HepG2 (cell line): Measurements from ENCODE around the gene IGLL1. TPM values are rescaled to one million over a fixed set of nuclear protein-coding genes. Genes with fewer than 3 reads are reported as not detected.

Experiments used
- DMAP1 ChIP-seq: IDR thresholded peaks from 2 replicates; pipeline ENCODE4 v1.6.1; 2016
- FOXA3 ChIP-seq: IDR thresholded peaks from 2 replicates; pipeline ENCODE4 v1.6.1; 2016; ENCODE audit warnings: missing genetic modification reagents, missing compliant biosample characterization
- NAIF1 ChIP-seq: sonication (generic); formaldehyde crosslinking; IDR thresholded peaks from 2 replicates; pipeline ENCODE4 v1.5.0; 2020; ENCODE audit warnings: mild to moderate bottlenecking, missing genetic modification reagents, borderline replicate concordance
- REL ChIP-seq: sonication (generic); formaldehyde crosslinking; conservative IDR thresholded peaks from 2 replicates; pipeline ENCODE4 v1.8.0; 2022; ENCODE audit warnings: mild to moderate bottlenecking, missing genetic modification reagents, moderate library complexity
- RXRA ChIP-seq: sonication (generic); formaldehyde crosslinking; IDR thresholded peaks from 2 replicates; pipeline ENCODE4 v1.5.1; 2020; ENCODE audit warnings: missing genetic modification reagents
- TCF12 ChIP-seq, 2 experiments: fragments of 450-650 bp in 1 of 2; sonication (generic) in 1 of 2; formaldehyde crosslinking in 1 of 2; IDR thresholded peaks; 2 replicates each; pipeline versions ENCODE4 v1.6.1 to v1.8.0; 2017 to 2022; ENCODE audit warnings: antibody characterized with exemption in 1 of 2, mild to moderate bottlenecking in 1 of 2, missing genetic modification reagents in 1 of 2, moderate library complexity in 1 of 2
- U2AF1 ChIP-seq: fragments of 200-400 bp; formaldehyde crosslinking; optimal IDR thresholded peaks from 2 replicates; pipeline ENCODE3; 2017; ENCODE audit warnings: mild to moderate bottlenecking, low read depth, low read length
- ZBTB1 ChIP-seq: sonication (generic); formaldehyde crosslinking; IDR thresholded peaks from 2 replicates; pipeline ENCODE4 v1.4.0; 2020; ENCODE audit warnings: missing genetic modification reagents, borderline replicate concordance
- ZNF775 ChIP-seq: sonication (generic); formaldehyde crosslinking; IDR thresholded peaks from 2 replicates; pipeline ENCODE4 v1.4.0; 2020; ENCODE audit warnings: missing genetic modification reagents, mild to moderate bottlenecking, moderate library complexity, borderline replicate concordance
- polyA plus RNA-seq, 8 experiments: library from polyadenylated mRNA; depleted of rRNA in 3 of 8; stranded (reverse) in 7 of 8; unstranded in 1 of 8; fragments of >200 nt; fragmentation: Illumina TruSeq in 4 of 8; extraction: Trizol in 4 of 8; gene quantifications; 2 replicates each; pipeline versions ENCODE4 v1.2.1 to v1.2.3, GENCODE V29; 2011 to 2016; ENCODE audit warnings: low read depth in 4 of 8, missing spikeins in 1 of 8, mixed read lengths in 1 of 8; ENCODE audit not compliant: insufficient read depth in 1 of 8
- total RNA-seq, 5 experiments: library from RNA; depleted of rRNA; stranded (reverse); fragments of >200 nt; fragmentation: Illumina TruSeq; extraction: Trizol; gene quantifications; 2 replicates each; pipeline ENCODE4 v1.2.3, GENCODE V29; 2016; ENCODE audit warnings: low read depth in 1 of 5
- TF ChIP-seq, protein P1 (sequence below): sonication (generic); formaldehyde crosslinking; IDR thresholded peaks from 2 replicates; pipeline ENCODE4 v1.4.0; 2020; ENCODE audit warnings: mild to moderate bottlenecking, missing genetic modification reagents, borderline replicate concordance
- TF ChIP-seq, protein P2 (sequence below): sonication (generic); formaldehyde crosslinking; IDR thresholded peaks from 2 replicates; pipeline ENCODE4 v1.8.0; 2022; ENCODE audit warnings: mild to moderate bottlenecking, missing genetic modification reagents
- TF ChIP-seq, protein P3 (sequence below): sonication (generic); formaldehyde crosslinking; IDR thresholded peaks from 2 replicates; pipeline ENCODE4 v1.4.0; 2020; ENCODE audit warnings: missing genetic modification reagents
- TF ChIP-seq, protein P4 (sequence below): sonication (generic); formaldehyde crosslinking; IDR thresholded peaks from one replicate; pipeline ENCODE4 v1.5.1; 2020; ENCODE audit warnings: mild to moderate bottlenecking, missing genetic modification reagents; ENCODE audit errors: not compliant biosample characterization

The IGLL1 gene
- total and polyA plus RNA-seq, 2 of the 13 experiments (the other 11 are each of a cell fraction or from before 2014, with no cell fraction given) = not detected

DNA sequence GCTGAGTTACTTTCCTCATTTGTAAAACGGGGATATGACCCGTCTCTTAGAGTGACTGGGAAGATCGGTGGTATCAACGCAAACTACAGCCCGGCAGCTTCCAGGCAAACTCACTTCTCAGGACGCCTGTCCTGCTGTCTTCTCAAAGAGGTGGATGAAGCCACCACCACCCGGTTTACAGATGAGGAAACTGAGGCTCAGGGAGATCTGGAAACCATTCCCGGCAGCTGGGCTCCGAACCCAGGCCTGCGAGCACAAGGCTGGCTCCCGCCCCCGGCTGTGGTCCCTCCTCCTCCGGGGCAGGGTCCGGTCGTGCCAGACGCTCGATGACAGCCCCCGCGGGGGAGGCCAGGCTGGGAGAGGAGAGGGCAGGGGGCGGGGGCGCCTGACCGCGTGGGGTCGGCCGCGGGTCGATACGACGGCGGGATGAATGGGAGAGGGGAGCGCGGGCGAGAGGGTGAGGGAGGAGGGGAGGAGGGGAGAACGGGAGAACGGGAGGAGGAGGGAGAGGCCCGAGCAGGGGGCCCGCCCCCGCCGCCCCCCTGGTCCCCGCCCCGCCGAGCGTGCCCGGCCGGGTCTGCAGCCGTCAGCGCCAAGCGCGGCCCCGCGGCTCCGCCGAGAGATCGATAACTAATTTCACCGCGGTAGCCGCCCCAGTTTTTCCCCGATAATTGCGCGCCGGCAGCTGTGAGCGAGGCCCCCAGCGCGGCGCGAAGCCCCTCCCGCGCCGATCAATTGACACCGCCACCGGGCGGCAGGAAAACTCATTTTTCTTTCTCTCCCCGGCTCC lies 14.0 kb downstream of the IGLL1 start (continued):
- no peak for TF ChIP-seq TCF12 (IDR thresholded peaks at IDR 0.05)
- peak; percentile 68 for TF ChIP-seq TCF12 (CRISPR knock-in tag; IDR thresholded peaks at IDR 0.05)
- TF ChIP-seq, protein P1, sequence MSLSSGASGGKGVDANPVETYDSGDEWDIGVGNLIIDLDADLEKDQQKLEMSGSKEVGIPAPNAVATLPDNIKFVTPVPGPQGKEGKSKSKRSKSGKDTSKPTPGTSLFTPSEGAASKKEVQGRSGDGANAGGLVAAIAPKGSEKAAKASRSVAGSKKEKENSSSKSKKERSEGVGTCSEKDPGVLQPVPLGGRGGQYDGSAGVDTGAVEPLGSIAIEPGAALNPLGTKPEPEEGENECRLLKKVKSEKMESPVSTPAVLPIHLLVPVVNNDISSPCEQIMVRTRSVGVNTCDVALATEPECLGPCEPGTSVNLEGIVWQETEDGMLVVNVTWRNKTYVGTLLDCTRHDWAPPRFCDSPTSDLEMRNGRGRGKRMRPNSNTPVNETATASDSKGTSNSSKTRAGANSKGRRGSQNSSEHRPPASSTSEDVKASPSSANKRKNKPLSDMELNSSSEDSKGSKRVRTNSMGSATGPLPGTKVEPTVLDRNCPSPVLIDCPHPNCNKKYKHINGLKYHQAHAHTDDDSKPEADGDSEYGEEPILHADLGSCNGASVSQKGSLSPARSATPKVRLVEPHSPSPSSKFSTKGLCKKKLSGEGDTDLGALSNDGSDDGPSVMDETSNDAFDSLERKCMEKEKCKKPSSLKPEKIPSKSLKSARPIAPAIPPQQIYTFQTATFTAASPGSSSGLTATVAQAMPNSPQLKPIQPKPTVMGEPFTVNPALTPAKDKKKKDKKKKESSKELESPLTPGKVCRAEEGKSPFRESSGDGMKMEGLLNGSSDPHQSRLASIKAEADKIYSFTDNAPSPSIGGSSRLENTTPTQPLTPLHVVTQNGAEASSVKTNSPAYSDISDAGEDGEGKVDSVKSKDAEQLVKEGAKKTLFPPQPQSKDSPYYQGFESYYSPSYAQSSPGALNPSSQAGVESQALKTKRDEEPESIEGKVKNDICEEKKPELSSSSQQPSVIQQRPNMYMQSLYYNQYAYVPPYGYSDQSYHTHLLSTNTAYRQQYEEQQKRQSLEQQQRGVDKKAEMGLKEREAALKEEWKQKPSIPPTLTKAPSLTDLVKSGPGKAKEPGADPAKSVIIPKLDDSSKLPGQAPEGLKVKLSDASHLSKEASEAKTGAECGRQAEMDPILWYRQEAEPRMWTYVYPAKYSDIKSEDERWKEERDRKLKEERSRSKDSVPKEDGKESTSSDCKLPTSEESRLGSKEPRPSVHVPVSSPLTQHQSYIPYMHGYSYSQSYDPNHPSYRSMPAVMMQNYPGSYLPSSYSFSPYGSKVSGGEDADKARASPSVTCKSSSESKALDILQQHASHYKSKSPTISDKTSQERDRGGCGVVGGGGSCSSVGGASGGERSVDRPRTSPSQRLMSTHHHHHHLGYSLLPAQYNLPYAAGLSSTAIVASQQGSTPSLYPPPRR (CRISPR knock-in tag) = peak; percentile 67; the same call in 1 of the 2 replicates
- TF ChIP-seq FOXA3 (CRISPR knock-in tag) = peak; percentile 20; the same call in 1 of the 2 replicates
- 0 out of 2 replicates have a peak, but pooled peaks have one; percentile 17 for TF ChIP-seq RXRA (CRISPR knock-in tag)
- no peak for TF ChIP-seq NAIF1 (CRISPR knock-in tag)
- TF ChIP-seq REL (CRISPR knock-in tag) = 0 out of 2 replicates have a peak, but pooled peaks have one; percentile 35
- TF ChIP-seq ZNF775 = no peak
- TF ChIP-seq, protein P2, sequence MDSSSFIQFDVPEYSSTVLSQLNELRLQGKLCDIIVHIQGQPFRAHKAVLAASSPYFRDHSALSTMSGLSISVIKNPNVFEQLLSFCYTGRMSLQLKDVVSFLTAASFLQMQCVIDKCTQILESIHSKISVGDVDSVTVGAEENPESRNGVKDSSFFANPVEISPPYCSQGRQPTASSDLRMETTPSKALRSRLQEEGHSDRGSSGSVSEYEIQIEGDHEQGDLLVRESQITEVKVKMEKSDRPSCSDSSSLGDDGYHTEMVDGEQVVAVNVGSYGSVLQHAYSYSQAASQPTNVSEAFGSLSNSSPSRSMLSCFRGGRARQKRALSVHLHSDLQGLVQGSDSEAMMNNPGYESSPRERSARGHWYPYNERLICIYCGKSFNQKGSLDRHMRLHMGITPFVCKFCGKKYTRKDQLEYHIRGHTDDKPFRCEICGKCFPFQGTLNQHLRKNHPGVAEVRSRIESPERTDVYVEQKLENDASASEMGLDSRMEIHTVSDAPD (CRISPR knock-in tag) = no peak
- no peak for TF ChIP-seq DMAP1 (CRISPR knock-in tag)
- TF ChIP-seq, protein P3, sequence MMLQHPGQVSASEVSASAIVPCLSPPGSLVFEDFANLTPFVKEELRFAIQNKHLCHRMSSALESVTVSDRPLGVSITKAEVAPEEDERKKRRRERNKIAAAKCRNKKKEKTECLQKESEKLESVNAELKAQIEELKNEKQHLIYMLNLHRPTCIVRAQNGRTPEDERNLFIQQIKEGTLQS (CRISPR knock-in tag) = no peak
- TF ChIP-seq, protein P4, sequence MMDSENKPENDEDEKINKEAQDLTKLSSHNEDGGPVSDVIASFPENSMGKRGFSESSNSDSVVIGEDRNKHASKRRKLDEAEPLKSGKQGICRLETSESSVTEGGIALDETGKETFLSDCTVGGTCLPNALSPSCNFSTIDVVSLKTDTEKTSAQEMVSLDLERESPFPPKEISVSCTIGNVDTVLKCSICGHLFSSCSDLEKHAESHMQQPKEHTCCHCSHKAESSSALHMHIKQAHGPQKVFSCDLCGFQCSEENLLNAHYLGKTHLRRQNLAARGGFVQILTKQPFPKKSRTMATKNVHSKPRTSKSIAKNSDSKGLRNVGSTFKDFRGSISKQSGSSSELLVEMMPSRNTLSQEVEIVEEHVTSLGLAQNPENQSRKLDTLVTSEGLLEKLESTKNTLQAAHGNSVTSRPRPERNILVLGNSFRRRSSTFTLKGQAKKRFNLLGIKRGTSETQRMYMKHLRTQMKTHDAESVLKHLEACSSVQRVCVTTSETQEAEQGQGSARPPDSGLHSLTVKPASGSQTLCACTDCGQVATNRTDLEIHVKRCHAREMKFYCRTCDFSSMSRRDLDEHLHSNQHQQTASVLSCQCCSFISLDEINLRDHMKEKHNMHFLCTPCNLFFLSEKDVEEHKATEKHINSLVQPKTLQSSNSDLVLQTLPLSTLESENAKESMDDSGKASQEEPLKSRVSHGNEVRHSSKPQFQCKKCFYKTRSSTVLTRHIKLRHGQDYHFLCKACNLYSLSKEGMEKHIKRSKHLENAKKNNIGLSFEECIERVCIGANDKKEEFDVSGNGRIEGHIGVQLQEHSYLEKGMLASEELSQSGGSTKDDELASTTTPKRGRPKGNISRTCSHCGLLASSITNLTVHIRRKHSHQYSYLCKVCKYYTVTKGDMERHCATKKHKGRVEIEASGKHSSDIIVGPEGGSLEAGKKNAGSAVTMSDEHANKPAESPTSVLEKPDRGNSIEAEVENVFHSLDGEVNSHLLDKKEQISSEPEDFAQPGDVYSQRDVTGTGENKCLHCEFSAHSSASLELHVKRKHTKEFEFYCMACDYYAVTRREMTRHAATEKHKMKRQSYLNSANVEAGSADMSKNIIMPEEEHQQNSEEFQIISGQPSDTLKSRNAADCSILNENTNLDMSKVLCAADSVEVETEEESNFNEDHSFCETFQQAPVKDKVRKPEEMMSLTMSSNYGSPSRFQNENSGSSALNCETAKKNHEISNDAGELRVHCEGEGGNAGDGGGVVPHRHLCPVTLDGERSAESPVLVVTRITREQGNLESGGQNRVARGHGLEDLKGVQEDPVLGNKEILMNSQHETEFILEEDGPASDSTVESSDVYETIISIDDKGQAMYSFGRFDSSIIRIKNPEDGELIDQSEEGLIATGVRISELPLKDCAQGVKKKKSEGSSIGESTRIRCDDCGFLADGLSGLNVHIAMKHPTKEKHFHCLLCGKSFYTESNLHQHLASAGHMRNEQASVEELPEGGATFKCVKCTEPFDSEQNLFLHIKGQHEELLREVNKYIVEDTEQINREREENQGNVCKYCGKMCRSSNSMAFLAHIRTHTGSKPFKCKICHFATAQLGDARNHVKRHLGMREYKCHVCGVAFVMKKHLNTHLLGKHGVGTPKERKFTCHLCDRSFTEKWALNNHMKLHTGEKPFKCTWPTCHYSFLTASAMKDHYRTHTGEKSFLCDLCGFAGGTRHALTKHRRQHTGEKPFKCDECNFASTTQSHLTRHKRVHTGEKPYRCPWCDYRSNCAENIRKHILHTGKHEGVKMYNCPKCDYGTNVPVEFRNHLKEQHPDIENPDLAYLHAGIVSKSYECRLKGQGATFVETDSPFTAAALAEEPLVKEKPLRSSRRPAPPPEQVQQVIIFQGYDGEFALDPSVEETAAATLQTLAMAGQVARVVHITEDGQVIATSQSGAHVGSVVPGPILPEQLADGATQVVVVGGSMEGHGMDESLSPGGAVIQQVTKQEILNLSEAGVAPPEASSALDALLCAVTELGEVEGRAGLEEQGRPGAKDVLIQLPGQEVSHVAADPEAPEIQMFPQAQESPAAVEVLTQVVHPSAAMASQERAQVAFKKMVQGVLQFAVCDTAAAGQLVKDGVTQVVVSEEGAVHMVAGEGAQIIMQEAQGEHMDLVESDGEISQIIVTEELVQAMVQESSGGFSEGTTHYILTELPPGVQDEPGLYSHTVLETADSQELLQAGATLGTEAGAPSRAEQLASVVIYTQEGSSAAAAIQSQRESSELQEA (CRISPR knock-in tag) = no peak
- TF ChIP-seq ZBTB1 = no peak
- TF ChIP-seq U2AF1 = no peak
